ENCODE results near the gene PEX3. TPM values are rescaled to one million over a fixed set of nuclear protein-coding genes. Genes with fewer than 3 reads are reported as not detected.

Gene PEX3
- total RNA-seq, 2 donors from 2014 or later, result 10.0 to 12.2 TPM

DNA sequence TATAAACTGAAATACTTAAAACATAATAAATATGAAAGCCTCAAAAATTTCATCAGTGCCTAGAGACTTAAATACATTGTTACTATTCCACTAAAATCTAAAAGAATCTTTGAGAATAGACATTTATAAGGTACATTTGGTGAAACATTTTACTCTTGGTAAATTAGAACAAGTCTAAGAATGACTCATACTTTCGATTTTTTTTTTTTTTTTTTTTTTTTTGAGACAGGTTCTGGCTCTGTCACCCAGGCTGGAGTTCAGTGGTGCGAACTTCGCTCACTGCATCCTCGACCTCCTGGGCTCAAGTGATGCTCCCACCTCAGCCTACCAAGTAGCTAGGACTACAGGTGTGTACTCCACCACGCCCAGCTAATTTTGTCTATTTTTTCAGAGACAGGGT lies 54.5 kb downstream of the PEX3 start:
- peaks cover 41% of the 10 kb centered on the region for H3K36me3 Mint-ChIP-seq (ENCODE audit: low read depth)
- no peaks in the 10 kb centered on the region for H3K4me1 ChIP-seq (ENCODE audit: control insufficient read depth, insufficient read depth, low read length)
- WGBS, 2 experiments (ENCODE audit: insufficient coverage in 1 of 2, insufficient read length in 1 of 2), result 81 to 92% methylated on average over 4 to 5 of the region's 5 CpGs

DNA sequence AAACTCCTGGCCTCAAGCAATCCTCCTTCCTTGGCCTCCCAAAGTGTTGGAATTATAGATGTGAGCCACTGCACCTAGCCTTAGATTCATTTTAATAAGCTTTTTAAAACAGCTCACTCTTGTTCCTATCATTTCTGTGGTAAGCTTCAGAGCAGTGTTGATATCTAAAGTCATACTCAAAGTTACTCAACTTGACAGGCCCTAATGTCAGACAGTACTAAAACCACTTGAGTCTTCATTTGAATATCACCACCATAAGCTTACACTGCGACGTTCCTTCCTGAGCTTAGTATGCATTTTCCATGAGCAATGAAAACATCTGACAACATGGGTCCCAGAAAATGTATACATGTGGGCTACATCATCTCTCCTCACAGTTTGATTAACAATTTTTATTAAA lies 54.9 kb downstream of the PEX3 start:
- Mint-ChIP-seq H3K4me1 (no peaks in the 10 kb centered on the region), H3K9me3 (no peaks in the 10 kb centered on the region), H3K4me3 (no peak overlapping the region), H3K27me3 (ENCODE audit: insufficient read depth) (no peaks in the 10 kb centered on the region), H3K27ac (no peak overlapping the region), H3K36me3 (ENCODE audit: low read depth) (peaks cover 37% of the 10 kb centered on the region)
- Histone ChIP-seq H3K9me3 (ENCODE audit: control insufficient read depth, low read length) (no peaks in the 10 kb centered on the region), H3K36me3 (ENCODE audit: control insufficient read depth, insufficient read depth, low read length) (peaks cover 42% of the 10 kb centered on the region), H3K27me3 (ENCODE audit: control insufficient read depth, insufficient read depth, low read length, poor library complexity, severe bottlenecking) (no peaks in the 10 kb centered on the region), H3K9ac (ENCODE audit: extremely low read depth, low read length, poor library complexity, severe bottlenecking) (no peak overlapping the region), H3K4me3 (ENCODE audit: low read length) (no peak overlapping the region), H3K27ac (ENCODE audit: low read depth, low read length) (no peak overlapping the region), H3K4me1 (ENCODE audit: control insufficient read depth, insufficient read depth, low read length) (no peaks in the 10 kb centered on the region)
- DNase-seq, result no peak
- TF ChIP-seq, protein P1, sequence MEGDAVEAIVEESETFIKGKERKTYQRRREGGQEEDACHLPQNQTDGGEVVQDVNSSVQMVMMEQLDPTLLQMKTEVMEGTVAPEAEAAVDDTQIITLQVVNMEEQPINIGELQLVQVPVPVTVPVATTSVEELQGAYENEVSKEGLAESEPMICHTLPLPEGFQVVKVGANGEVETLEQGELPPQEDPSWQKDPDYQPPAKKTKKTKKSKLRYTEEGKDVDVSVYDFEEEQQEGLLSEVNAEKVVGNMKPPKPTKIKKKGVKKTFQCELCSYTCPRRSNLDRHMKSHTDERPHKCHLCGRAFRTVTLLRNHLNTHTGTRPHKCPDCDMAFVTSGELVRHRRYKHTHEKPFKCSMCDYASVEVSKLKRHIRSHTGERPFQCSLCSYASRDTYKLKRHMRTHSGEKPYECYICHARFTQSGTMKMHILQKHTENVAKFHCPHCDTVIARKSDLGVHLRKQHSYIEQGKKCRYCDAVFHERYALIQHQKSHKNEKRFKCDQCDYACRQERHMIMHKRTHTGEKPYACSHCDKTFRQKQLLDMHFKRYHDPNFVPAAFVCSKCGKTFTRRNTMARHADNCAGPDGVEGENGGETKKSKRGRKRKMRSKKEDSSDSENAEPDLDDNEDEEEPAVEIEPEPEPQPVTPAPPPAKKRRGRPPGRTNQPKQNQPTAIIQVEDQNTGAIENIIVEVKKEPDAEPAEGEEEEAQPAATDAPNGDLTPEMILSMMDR (conservative IDR thresholded peaks at IDR 0.05), result no peak
- WGBS, 2 experiments (ENCODE audit: insufficient coverage in 1 of 2, insufficient read length in 1 of 2), result 89 to 92% methylated on average over 2 of the region's 2 CpGs

More for the DNA sequence above, 54.5 kb downstream of the PEX3 start:
- Histone ChIP-seq H3K27ac (ENCODE audit: low read depth, low read length) (no peak overlapping the region), H3K9ac (ENCODE audit: extremely low read depth, low read length, poor library complexity, severe bottlenecking) (no peak overlapping the region), H3K9me3 (ENCODE audit: control insufficient read depth, low read length) (no peaks in the 10 kb centered on the region), H3K4me3 (ENCODE audit: low read length) (no peak overlapping the region), H3K27me3 (ENCODE audit: control insufficient read depth, insufficient read depth, low read length, poor library complexity, severe bottlenecking) (no peaks in the 10 kb centered on the region), H3K36me3 (ENCODE audit: control insufficient read depth, insufficient read depth, low read length) (peaks cover 45% of the 10 kb centered on the region)
- TF ChIP-seq, protein P1 (conservative IDR thresholded peaks at IDR 0.05), result no peak
- Mint-ChIP-seq H3K4me1 (no peaks in the 10 kb centered on the region), H3K4me3 (no peak overlapping the region), H3K9me3 (no peaks in the 10 kb centered on the region), H3K27me3 (ENCODE audit: insufficient read depth) (no peaks in the 10 kb centered on the region), H3K27ac (no peak overlapping the region)
- no peak for DNase-seq

DNA sequence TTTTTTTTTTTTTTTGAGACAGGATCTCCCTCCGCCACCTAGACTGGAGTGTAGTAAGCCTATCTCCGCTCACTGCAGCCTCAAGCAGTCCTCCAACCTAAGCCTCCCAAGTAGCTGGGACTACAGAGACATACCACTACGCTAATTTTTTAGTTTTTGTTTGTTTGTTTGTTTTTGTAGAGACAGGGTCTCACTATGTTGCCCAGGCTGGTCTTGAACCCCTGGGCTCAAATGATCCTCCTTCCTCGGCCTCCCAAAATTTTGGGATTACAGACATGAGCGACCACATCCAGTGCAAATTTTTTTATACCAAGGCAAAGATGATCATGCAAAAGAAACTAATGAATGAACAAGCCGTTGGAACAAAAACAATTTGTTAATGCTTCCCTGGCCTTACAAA lies 55.6 kb downstream of the PEX3 start:
- Histone ChIP-seq H3K9me3 (ENCODE audit: control insufficient read depth, low read length) (no peaks in the 10 kb centered on the region), H3K9ac (ENCODE audit: extremely low read depth, low read length, poor library complexity, severe bottlenecking) (no peak overlapping the region), H3K4me3 (ENCODE audit: low read length) (no peak overlapping the region), H3K27me3 (ENCODE audit: control insufficient read depth, insufficient read depth, low read length, poor library complexity, severe bottlenecking) (no peaks in the 10 kb centered on the region), H3K36me3 (ENCODE audit: control insufficient read depth, insufficient read depth, low read length) (peaks cover 38% of the 10 kb centered on the region), H3K27ac (ENCODE audit: low read depth, low read length) (no peak overlapping the region), H3K4me1 (ENCODE audit: control insufficient read depth, insufficient read depth, low read length) (no peaks in the 10 kb centered on the region)
- H3K27ac Mint-ChIP-seq, result no peak overlapping the region
- H3K9me3 Mint-ChIP-seq, result no peaks in the 10 kb centered on the region
- no peak for DNase-seq
- peaks cover 31% of the 10 kb centered on the region for H3K36me3 Mint-ChIP-seq (ENCODE audit: low read depth)
- H3K4me3 Mint-ChIP-seq, result no peak overlapping the region
- H3K27me3 Mint-ChIP-seq (ENCODE audit: insufficient read depth), result no peaks in the 10 kb centered on the region
- WGBS, 2 experiments (ENCODE audit: insufficient coverage in 1 of 2, insufficient read length in 1 of 2), result 96 to 100% methylated on average over 2 to 6 of the region's 6 CpGs
- TF ChIP-seq, protein P1 (conservative IDR thresholded peaks at IDR 0.05), result no peak
- no peaks in the 10 kb centered on the region for H3K4me1 Mint-ChIP-seq
